Memory B cell (primary cell): Measurements from ENCODE around the gene WDR62.
"Not testable (repeated sequence)": the region's sequence is repeated elsewhere in the genome, so short reads cannot be mapped to it uniquely, and the experiment has no call there.

Source experiments
- ATAC-seq: fragments of 150-1000 bp; cut with Tn5 transposase; 2 replicates; pipeline ENCODE4 v1.10.0; 2021; ENCODE audit warnings: low read depth, mild to moderate bottlenecking, moderate library complexity
- DNase-seq, 2 donors: peaks; one replicate each; pipeline ENCODE4 v3.0.0; 2022; ENCODE audit warnings: low spot score in 2 of 2
- H3K27ac Mint-ChIP-seq: one replicate; pipeline ENCODE4 v1.8.0; 2022; ENCODE audit warnings: mild to moderate bottlenecking, moderate library complexity, mixed read lengths
- H3K27me3 Mint-ChIP-seq: one replicate; pipeline ENCODE4 v1.8.0; 2022; ENCODE audit warnings: mixed read lengths
- H3K36me3 Mint-ChIP-seq: one replicate; pipeline ENCODE4 v1.8.0; 2022; ENCODE audit warnings: mild to moderate bottlenecking, mixed read lengths
- H3K4me1 Mint-ChIP-seq: one replicate; pipeline ENCODE4 v1.8.0; 2022; ENCODE audit warnings: mixed read lengths
- H3K4me3 Mint-ChIP-seq: one replicate; pipeline ENCODE4 v1.8.0; 2022; ENCODE audit warnings: mild to moderate bottlenecking, moderate library complexity, mixed read lengths
- H3K9me3 Mint-ChIP-seq: one replicate; pipeline ENCODE4 v1.8.0; 2022; ENCODE audit warnings: mixed read lengths

The WDR62 gene

GRCh38 chr19:36026091-36026876 lies 28.4 kb upstream of the WDR62 start:
- Mint-ChIP-seq H3K27ac (no peak overlapping the region), H3K4me3 (no peak overlapping the region), H3K27me3 (no peaks in the 10 kb centered on the region), H3K9me3 (no peaks in the 10 kb centered on the region), H3K36me3 (peaks cover 19% of the 10 kb centered on the region), H3K4me1 (no peaks in the 10 kb centered on the region)
- DNase-seq (no peak), ATAC-seq (no peak)

- Mint-ChIP-seq H3K9me3 (no peaks in the 10 kb centered on the region), H3K36me3 (peaks cover 21% of the 10 kb centered on the region), H3K27me3 (no peaks in the 10 kb centered on the region), H3K4me1 (no peaks in the 10 kb centered on the region), H3K27ac (no peak overlapping the region), H3K4me3 (no peak overlapping the region)
- DNase-seq: no peak
- ATAC-seq: no peak
Measured at GRCh38 chr19:36027696-36028095, 27.0 kb upstream of the WDR62 start.

- DNase-seq (no peak), ATAC-seq (no peak)
- H3K36me3 Mint-ChIP-seq: peaks cover 17% of the 10 kb centered on the region
- H3K27me3 Mint-ChIP-seq: no peaks in the 10 kb centered on the region
- no peak overlapping the region for H3K4me3 Mint-ChIP-seq
- H3K4me1 Mint-ChIP-seq: no peaks in the 10 kb centered on the region
- no peaks in the 10 kb centered on the region for H3K9me3 Mint-ChIP-seq
- no peak overlapping the region for H3K27ac Mint-ChIP-seq
Measured at GRCh38 chr19:36028313-36029041, 26.2 kb upstream of the WDR62 start.

- H3K27ac Mint-ChIP-seq: no peak overlapping the region
Measured at GRCh38 chr19:36030264-36031148, 24.2 kb upstream of the WDR62 start.

GRCh38 chr19:36031308-36031707 lies 23.4 kb upstream of the WDR62 start:
- H3K4me1 Mint-ChIP-seq: peaks cover 5% of the 10 kb centered on the region
- no peaks in the 10 kb centered on the region for H3K9me3 Mint-ChIP-seq
- H3K27me3 Mint-ChIP-seq: no peaks in the 10 kb centered on the region
- ATAC-seq (no peak), DNase-seq (no peak)
- H3K36me3 Mint-ChIP-seq: peaks cover 31% of the 10 kb centered on the region
- no peak overlapping the region for H3K27ac Mint-ChIP-seq
- no peak overlapping the region for H3K4me3 Mint-ChIP-seq

More at GRCh38 chr19:36030264-36031148, 24.2 kb upstream of the WDR62 start:
- H3K27me3 Mint-ChIP-seq: no peaks in the 10 kb centered on the region
- peak; percentile 17 for ATAC-seq
- H3K4me3 Mint-ChIP-seq: no peak overlapping the region
- H3K9me3 Mint-ChIP-seq: no peaks in the 10 kb centered on the region
- H3K4me1 Mint-ChIP-seq: peaks cover 2% of the 10 kb centered on the region
- no peak for DNase-seq
- H3K36me3 Mint-ChIP-seq: peaks cover 27% of the 10 kb centered on the region

- no peak within 1 kb of the TSS for H3K27ac Mint-ChIP-seq
- no peaks in the 10 kb centered on the region for H3K27me3 Mint-ChIP-seq
- peaks cover 31% of the 10 kb centered on the region for H3K36me3 Mint-ChIP-seq
- H3K4me3 Mint-ChIP-seq: peak within 1 kb of the TSS; percentile 16
- H3K9me3 Mint-ChIP-seq: no peaks in the 10 kb centered on the region
- no peak for DNase-seq
- no peak for ATAC-seq
- H3K4me1 Mint-ChIP-seq: peaks cover 10% of the 10 kb centered on the region
Measured at GRCh38 chr19:36032251-36033104, 22.2 kb upstream of the WDR62 start, which contains the start of gene CLIP3. Gene CLIP3, minus strand, starts transcription at chr19:36032873. Its CDS starts 516 bp downstream, at chr19:36032357.

GRCh38 chr19:36040495-36040894 lies 14.2 kb upstream of the WDR62 start:
- no peak overlapping the region for H3K4me3 Mint-ChIP-seq
- DNase-seq: no peak
- H3K36me3 Mint-ChIP-seq: peaks cover 8% of the 10 kb centered on the region

GRCh38 chr19:36041092-36041491 lies 13.6 kb upstream of the WDR62 start:
- H3K27me3 Mint-ChIP-seq, H3K9me3 Mint-ChIP-seq, H3K27ac Mint-ChIP-seq, H3K4me3 Mint-ChIP-seq, DNase-seq, H3K36me3 Mint-ChIP-seq, H3K4me1 Mint-ChIP-seq, ATAC-seq: not testable (repeated sequence)

More at GRCh38 chr19:36040495-36040894, 14.2 kb upstream of the WDR62 start:
- Mint-ChIP-seq H3K27me3 (no peaks in the 10 kb centered on the region), H3K27ac (no peak overlapping the region), H3K9me3 (peaks cover 1% of the 10 kb centered on the region), H3K4me1 (peaks cover 10% of the 10 kb centered on the region)
- ATAC-seq: no peak

GRCh38 chr19:36041831-36042230 lies 12.9 kb upstream of the WDR62 start:
- Mint-ChIP-seq H3K36me3 (peaks cover 8% of the 10 kb centered on the region), H3K27ac (no peak overlapping the region), H3K4me1 (peaks cover 7% of the 10 kb centered on the region), H3K9me3 (peaks cover 2% of the 10 kb centered on the region), H3K4me3 (no peak overlapping the region), H3K27me3 (no peaks in the 10 kb centered on the region)
- DNase-seq: no peak
- ATAC-seq: no peak

- Mint-ChIP-seq H3K27me3 (no peaks in the 10 kb centered on the region), H3K27ac (no peak overlapping the region), H3K9me3 (peaks cover 2% of the 10 kb centered on the region), H3K4me1 (peaks cover 2% of the 10 kb centered on the region), H3K36me3 (peaks cover 10% of the 10 kb centered on the region), H3K4me3 (no peak overlapping the region)
- ATAC-seq (no peak), DNase-seq (no peak)
Measured at GRCh38 chr19:36043952-36044351, 10.7 kb upstream of the WDR62 start.

- DNase-seq: no peak
- H3K4me3 Mint-ChIP-seq: no peak overlapping the region
- H3K9me3 Mint-ChIP-seq: peaks cover 2% of the 10 kb centered on the region
- no peaks in the 10 kb centered on the region for H3K27me3 Mint-ChIP-seq
- H3K4me1 Mint-ChIP-seq: peaks cover 7% of the 10 kb centered on the region
- H3K27ac Mint-ChIP-seq: no peak overlapping the region
- peaks cover 13% of the 10 kb centered on the region for H3K36me3 Mint-ChIP-seq
- no peak for ATAC-seq
Measured at GRCh38 chr19:36046443-36047050, 8.2 kb upstream of the WDR62 start.

GRCh38 chr19:36047835-36048234 lies 6.9 kb upstream of the WDR62 start:
- no peak for ATAC-seq

More at GRCh38 chr19:36047835-36048234, 6.9 kb upstream of the WDR62 start:
- Mint-ChIP-seq H3K4me3 (no peak overlapping the region), H3K9me3 (peaks cover 2% of the 10 kb centered on the region), H3K27me3 (no peaks in the 10 kb centered on the region), H3K27ac (no peak overlapping the region), H3K36me3 (peaks cover 13% of the 10 kb centered on the region), H3K4me1 (peaks cover 7% of the 10 kb centered on the region)
- no peak for DNase-seq
